IMR-90 (cell line): ENCODE results near the gene RPL10A. TPM values are rescaled to one million over a fixed set of nuclear protein-coding genes. Genes with fewer than 3 reads are reported as not detected.

Experiments used
- ATAC-seq: fragments of 200-7000 bp; cut with Tn5 transposase; 2 replicates; pipeline ENCODE4 v1.9.1; 2020; ENCODE audit warnings: low read depth, mild to moderate bottlenecking, moderate library complexity
- BruUV-seq: library from RNA; stranded (reverse); fragments of 400-500 nt; replicated peaks from 2 replicates; lab custom pipeline; 2021; lab: Mats Ljungman, UMichigan
- CTCF ChIA-PET: fragments of 300-600 bp; formaldehyde crosslinking; extraction: SDS; loops from one replicate; lab custom pipeline; 2021; ENCODE audit warnings: antibody characterized with exemption; lab: Yijun Ruan, JAX
- POLR2A ChIA-PET: fragments of 300-600 bp; sonication (Branson Sonifier 250); formaldehyde crosslinking; loops from one replicate; lab custom pipeline; 2022; ENCODE audit warnings: antibody characterized with exemption; ENCODE audit not compliant: unreplicated experiment; lab: Charles Lee
- DNase-seq: peaks from one replicate; pipeline ENCODE4 v3.0.0; 2013
- H2AFZ ChIP-seq: replicated peaks from 2 replicates; pipeline ENCODE3; 2013; ENCODE audit warnings: low read length, mild to moderate bottlenecking; ENCODE audit not compliant: poor library complexity
- H2AK5ac ChIP-seq: 2 replicates; pipeline ENCODE4 v1.6.1; 2013; ENCODE audit warnings: low read depth, low read length, inconsistent platforms
- H2AK9ac ChIP-seq: replicated peaks from 2 replicates; pipeline ENCODE3; 2013; ENCODE audit warnings: mild to moderate bottlenecking, low read depth, low read length, moderate library complexity; ENCODE audit not compliant: poor library complexity
- H2BK120ac ChIP-seq: 2 replicates; pipeline ENCODE4 v1.6.1; 2013; ENCODE audit warnings: low read depth, low read length, inconsistent platforms
- H2BK15ac ChIP-seq: 3 replicates; pipeline ENCODE4 v1.6.1; 2013; ENCODE audit warnings: low read depth, low read length, inconsistent platforms
- H2BK20ac ChIP-seq: 2 replicates; pipeline ENCODE4 v1.6.1; 2013; ENCODE audit warnings: low read depth, mild to moderate bottlenecking, inconsistent platforms, low read length, moderate library complexity
- H2BK5ac ChIP-seq: 2 replicates; pipeline ENCODE4 v1.6.1; 2013; ENCODE audit warnings: mild to moderate bottlenecking, low read depth, low read length, inconsistent platforms; ENCODE audit not compliant: poor library complexity, severe bottlenecking
- H3K14ac ChIP-seq: replicated peaks from 2 replicates; pipeline ENCODE4 v1.6.1; 2013; ENCODE audit warnings: low read depth, low read length, inconsistent platforms
- H3K18ac ChIP-seq: 2 replicates; pipeline ENCODE4 v1.6.1; 2013; ENCODE audit warnings: low read depth, low read length, control low read depth
- H3K23ac ChIP-seq: 2 replicates; pipeline ENCODE4 v1.6.1; 2013; ENCODE audit warnings: low read depth, low read length, inconsistent platforms
- H3K27ac ChIP-seq: 2 replicates; pipeline ENCODE4 v1.5.1; 2013; ENCODE audit warnings: mild to moderate bottlenecking, control low read depth, low read length; ENCODE audit not compliant: insufficient read depth
- H3K27me3 ChIP-seq: 2 replicates; pipeline ENCODE4 v1.6.1; 2013; ENCODE audit warnings: low read length; ENCODE audit not compliant: control insufficient read depth, insufficient read depth
- H3K36me3 ChIP-seq: 2 replicates; pipeline ENCODE4 v1.6.1; 2013; ENCODE audit warnings: low read length, mixed read lengths; ENCODE audit not compliant: control insufficient read depth, insufficient read depth
- H3K4ac ChIP-seq: 2 replicates; pipeline ENCODE4 v1.6.1; 2013; ENCODE audit warnings: low read depth, low read length, inconsistent platforms
- H3K4me1 ChIP-seq: 2 replicates; pipeline ENCODE4 v1.6.1; 2013; ENCODE audit warnings: low read length, mixed read lengths; ENCODE audit not compliant: control insufficient read depth, insufficient read depth
- H3K4me2 ChIP-seq: 2 replicates; pipeline ENCODE4 v1.6.1; 2013; ENCODE audit warnings: low read depth, mild to moderate bottlenecking, control low read depth, low read length, moderate library complexity
- H3K4me3 ChIP-seq: 2 replicates; pipeline ENCODE4 v1.5.1; 2013; ENCODE audit warnings: low read depth, mild to moderate bottlenecking, control low read depth, low read length, moderate library complexity; ENCODE audit not compliant: insufficient read depth
- H3K56ac ChIP-seq: 2 replicates; pipeline ENCODE4 v1.6.1; 2013; ENCODE audit warnings: low read length, inconsistent platforms; ENCODE audit not compliant: insufficient read depth; ENCODE audit errors: extremely low read depth
- H3K79me1 ChIP-seq, 2 experiments: 2 replicates each; pipeline ENCODE4 v1.6.1; 2013; ENCODE audit warnings: low read length in 2 of 2, inconsistent platforms in 1 of 2, low read depth in 1 of 2
- H3K9ac ChIP-seq: 2 replicates; pipeline ENCODE4 v1.6.1; 2013; ENCODE audit warnings: low read depth, low read length, control low read depth
- H3K9me1 ChIP-seq: 2 replicates; pipeline ENCODE4 v1.6.1; 2013; ENCODE audit warnings: low read length, inconsistent platforms; ENCODE audit not compliant: insufficient read depth
- H3K9me3 ChIP-seq: 2 replicates; pipeline ENCODE4 v1.6.1; 2013; ENCODE audit warnings: low read length; ENCODE audit not compliant: control insufficient read depth, insufficient read depth
- H4K20me1 ChIP-seq: 2 replicates; pipeline ENCODE4 v1.6.1; 2013; ENCODE audit warnings: low read length, inconsistent platforms; ENCODE audit not compliant: insufficient read depth
- H4K5ac ChIP-seq: 2 replicates; pipeline ENCODE4 v1.6.1; 2013; ENCODE audit warnings: mild to moderate bottlenecking, low read depth, low read length, control low read depth
- H4K8ac ChIP-seq, 2 experiments: 2 replicates each; pipeline ENCODE4 v1.6.1; 2013; ENCODE audit warnings: low read depth in 2 of 2, low read length in 2 of 2, control low read depth in 1 of 2, inconsistent platforms in 1 of 2
- H4K91ac ChIP-seq: 2 replicates; pipeline ENCODE4 v1.6.1; 2013; ENCODE audit warnings: low read depth, low read length, inconsistent platforms; ENCODE audit not compliant: insufficient read depth
- CEBPB ChIP-seq: IDR thresholded peaks from 2 replicates; pipeline ENCODE4 v1.6.1; 2012; ENCODE audit warnings: low read depth, low read length, improper control_type of control experiment
- MAZ ChIP-seq: IDR thresholded peaks from 2 replicates; pipeline ENCODE4 v1.6.1; 2012; ENCODE audit warnings: low read depth, mild to moderate bottlenecking, low read length, improper control_type of control experiment, moderate library complexity, borderline replicate concordance
- RFX5 ChIP-seq: IDR thresholded peaks from 2 replicates; pipeline ENCODE4 v1.8.0; 2012; ENCODE audit warnings: low read depth, mild to moderate bottlenecking, low read length, moderate library complexity
- SMC3 ChIP-seq: fragments of 150-350 bp; IDR thresholded peaks from 2 replicates; pipeline ENCODE4 v1.6.1; 2016; ENCODE audit warnings: low read depth, mild to moderate bottlenecking, antibody characterized with exemption, low read length, moderate library complexity
- WGBS, 2 experiments: methylation state at CpG; one replicate each; pipeline versions ENCODE4 v1.1.5 to v1.1.7; 2013; ENCODE audit warnings: missing lambda C conversion rate in 2 of 2; ENCODE audit not compliant: insufficient read length in 1 of 2; ENCODE audit errors: extremely low coverage in 2 of 2; 5-methylcytosine and 5-hydroxymethylcytosine counted together
- dilution Hi-C: fragments of 300-500 bp; cut with HindIII; formaldehyde crosslinking; loops from one replicate; pipeline ENCODE4 v1.14.3; 2018; ENCODE audit warnings: low sequenced_read_pairs; ENCODE audit not compliant: unreplicated experiment
- in situ Hi-C: fragments of 300-500 bp; cut with MboI; formaldehyde crosslinking; loops from 3 replicates; pipeline ENCODE4 v1.14.3; 2019; ENCODE audit warnings: low sequenced_read_pairs, inconsistent platforms, mixed read lengths
- intact Hi-C: fragments of 100-400 bp; cut with micrococcal nuclease; formaldehyde crosslinking; loops from 2 replicates; pipeline ENCODE4 v1.10.0; 2022
- polyA plus RNA-seq, 3 experiments: library from polyadenylated mRNA; depleted of rRNA; stranded (reverse); fragments of >200 nt; gene quantifications; 2 replicates each; pipeline ENCODE4 v1.2.3, GENCODE V29; 2012; ENCODE audit warnings: low replicate concordance in 1 of 3
- total RNA-seq: library from RNA; depleted of rRNA; stranded (reverse); fragments of >200 nt; gene quantifications from 2 replicates; pipeline ENCODE4 v1.2.3, GENCODE V29; 2012
- TF ChIP-seq, protein P1 (sequence below): fragments of 150-350 bp; IDR thresholded peaks from 2 replicates; pipeline ENCODE4 v1.6.1; 2017; ENCODE audit warnings: mild to moderate bottlenecking, antibody characterized with exemption, low read length, low read depth

Gene RPL10A
- total and polyA plus RNA-seq, 2 of the 4 experiments (the other 2 are of a cell fraction), result 2,310 to 3,153 TPM

GRCh38 chr6:35495258-35496035, 27.2 kb downstream of the RPL10A start:
- Histone ChIP-seq H2BK120ac (peak overlapping the region; percentile 55; the same call in 1 of the 2 replicates), H3K27me3 (no peaks in the 10 kb centered on the region), H2AFZ (peak overlapping the region; percentile 86), H3K4me3 (peak overlapping the region; percentile 63), H3K27ac (peak overlapping the region; percentile 84), H3K14ac (peak overlapping the region; percentile 92), H3K56ac (peak overlapping the region; percentile 77; the same call in 1 of the 2 replicates), H2BK5ac (peak overlapping the region; percentile 88), H4K5ac (no peak overlapping the region; the same call in 1 of the 2 replicates), H4K20me1 (peaks cover 34% of the 10 kb centered on the region), H3K9ac (peak overlapping the region; percentile 98), H3K9me3 (no peaks in the 10 kb centered on the region), H3K23ac (peak overlapping the region; percentile 92), H3K79me1 (peaks cover 12 to 71% of the 10 kb centered on the region in 2 experiments; a peak in 3 of 4 replicates), H3K18ac (peak overlapping the region; percentile 34; the same call in 1 of the 2 replicates), H3K4me1 (peaks cover 49% of the 10 kb centered on the region), H3K4ac (peak overlapping the region; percentile 97), H2AK5ac (peak overlapping the region; percentile 91), H2BK15ac (peak overlapping the region; percentile 42; the same call in 1 of the 3 replicates), H3K36me3 (0 out of 2 replicates have a peak, but pooled peaks cover 5% of the 10 kb centered on the region), H4K91ac (peak overlapping the region; percentile 82), H3K9me1 (peaks cover 32% of the 10 kb centered on the region), H2BK20ac (no peak overlapping the region), H2AK9ac (peak overlapping the region; percentile 92), H4K8ac (peak overlapping the region; percentile 24 to 72; a peak in 2 of 4 replicates), H3K4me2 (peak overlapping the region; percentile 94)
- peak; percentile 88 for TF ChIP-seq RFX5
- TF ChIP-seq MAZ, result 0 out of 2 replicates have a peak, but pooled peaks have one; percentile 23
- TF ChIP-seq, protein P1, sequence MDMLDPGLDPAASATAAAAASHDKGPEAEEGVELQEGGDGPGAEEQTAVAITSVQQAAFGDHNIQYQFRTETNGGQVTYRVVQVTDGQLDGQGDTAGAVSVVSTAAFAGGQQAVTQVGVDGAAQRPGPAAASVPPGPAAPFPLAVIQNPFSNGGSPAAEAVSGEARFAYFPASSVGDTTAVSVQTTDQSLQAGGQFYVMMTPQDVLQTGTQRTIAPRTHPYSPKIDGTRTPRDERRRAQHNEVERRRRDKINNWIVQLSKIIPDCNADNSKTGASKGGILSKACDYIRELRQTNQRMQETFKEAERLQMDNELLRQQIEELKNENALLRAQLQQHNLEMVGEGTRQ, result no peak
- TF ChIP-seq SMC3, result no peak
- no peak for TF ChIP-seq CEBPB
- DNase-seq (peak; percentile 38), ATAC-seq (no peak)
- dilution Hi-C loops, result no loop called here
- in situ Hi-C loops, result no loop called here
- TSS peak; percentile 45 for BruUV-seq
- intact Hi-C loops, result loop anchor here (2.0 kb wide), 1 partner anchor 25 kb away; no protein-coding TSS in a partner anchor
- CTCF ChIA-PET, result interaction anchor here (0.6 kb wide), 1 partner anchor 1596 kb away, joined by 3 read pairs; no protein-coding TSS in a partner anchor
- no CpG with 5 or more reads among the region's 9 CpGs for WGBS, 2 experiments
- POLR2A ChIA-PET, result interaction anchor here (0.5 kb wide), 1 partner anchor 273 kb away, joined by 4 read pairs; no protein-coding TSS in a partner anchor
